GM18873 (cell line): ENCODE measurements around the gene CCT6B.
A peak's percentile ranks its signal among the peaks of the same experiment; 100 is the strongest.
"Not testable (repeated sequence)": the region's sequence is repeated elsewhere in the genome, so short reads cannot be mapped to it uniquely, and the experiment has no call there.

Experiments used
- ATAC-seq: cut with Tn5 transposase; IDR thresholded peaks from one replicate; pipeline ENCODE4 v1.9.1; 2021; ENCODE audit warnings: mild to moderate bottlenecking, moderate library complexity, moderate number of reproducible peaks; ENCODE audit not compliant: unreplicated experiment, low FRiP score

Gene CCT6B

GRCh38 chr17:34961093-34961911, at the start of gene CCT6B, which contains the start of gene ZNF830:
Gene CCT6B, minus strand, starts transcription at chr17:34961460. Its CDS starts 67 bp downstream, at chr17:34961393.
Gene ZNF830, plus strand, starts transcription at chr17:34961540. Its CDS starts 27 bp downstream, at chr17:34961567.
- ATAC-seq, result peak; percentile 80

DNA sequence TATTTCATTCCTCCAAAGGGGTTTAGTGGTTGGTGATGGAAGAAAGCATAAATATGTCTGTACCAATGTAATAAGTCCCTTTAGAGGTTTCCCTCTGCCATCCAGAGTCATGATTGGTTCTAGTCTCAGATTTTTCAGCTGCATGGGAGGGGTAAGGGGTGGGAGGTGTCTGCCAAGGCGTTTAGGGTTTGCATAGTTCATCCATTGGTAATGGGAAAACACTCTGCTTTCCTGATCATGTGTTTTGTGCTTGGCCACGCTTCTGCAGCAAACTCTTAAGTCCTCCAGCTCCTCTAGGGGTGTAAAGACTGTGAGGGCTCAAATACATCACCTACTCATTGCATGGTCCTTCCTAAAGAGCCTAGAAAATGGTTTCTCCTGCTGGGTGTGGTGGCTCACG, 48.8 kb upstream of the CCT6B start:
- ATAC-seq, result no peak

DNA sequence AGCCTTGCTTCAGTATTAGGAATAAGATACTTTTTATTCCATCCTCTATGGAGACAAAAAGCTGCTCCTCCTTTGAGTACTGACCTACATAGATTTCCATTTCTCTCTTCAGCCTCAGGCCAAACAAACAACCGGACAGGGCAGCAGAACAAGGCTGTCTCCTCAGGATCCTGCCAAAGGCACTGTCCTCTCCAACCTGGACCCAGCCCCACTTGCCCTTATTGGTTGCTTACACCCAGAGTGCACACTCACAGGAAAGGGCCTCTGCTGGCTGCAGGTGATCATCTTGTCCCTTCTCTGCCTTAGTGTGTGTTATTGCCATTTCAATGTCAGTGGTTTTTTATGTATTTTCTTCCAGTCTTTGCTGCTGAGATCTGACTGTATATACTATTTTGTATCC, 45.7 kb upstream of the CCT6B start:
- no peak for ATAC-seq

GRCh38 chr17:35006345-35006744, 45.1 kb upstream of the CCT6B start:
- no peak for ATAC-seq

DNA sequence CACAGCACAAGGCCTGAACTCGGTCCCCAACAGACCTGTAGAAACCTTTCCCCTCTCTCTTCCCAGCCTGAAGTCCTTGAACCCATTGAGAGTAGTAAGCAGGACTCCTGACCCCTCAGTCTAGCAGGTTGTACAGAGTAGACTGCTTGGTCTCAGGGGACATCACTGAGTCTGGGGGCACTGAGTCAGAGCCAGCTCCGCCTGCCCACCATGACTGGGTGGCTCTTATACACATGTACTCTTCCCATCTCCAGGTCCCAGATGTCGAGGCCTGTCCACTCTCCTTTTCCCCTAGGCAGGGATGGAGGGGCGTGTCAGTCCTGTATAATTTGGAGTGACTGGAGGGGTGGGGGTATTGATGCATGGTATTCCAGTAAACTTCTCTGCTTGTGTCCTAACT, 42.5 kb upstream of the CCT6B start:
- no peak for ATAC-seq

DNA sequence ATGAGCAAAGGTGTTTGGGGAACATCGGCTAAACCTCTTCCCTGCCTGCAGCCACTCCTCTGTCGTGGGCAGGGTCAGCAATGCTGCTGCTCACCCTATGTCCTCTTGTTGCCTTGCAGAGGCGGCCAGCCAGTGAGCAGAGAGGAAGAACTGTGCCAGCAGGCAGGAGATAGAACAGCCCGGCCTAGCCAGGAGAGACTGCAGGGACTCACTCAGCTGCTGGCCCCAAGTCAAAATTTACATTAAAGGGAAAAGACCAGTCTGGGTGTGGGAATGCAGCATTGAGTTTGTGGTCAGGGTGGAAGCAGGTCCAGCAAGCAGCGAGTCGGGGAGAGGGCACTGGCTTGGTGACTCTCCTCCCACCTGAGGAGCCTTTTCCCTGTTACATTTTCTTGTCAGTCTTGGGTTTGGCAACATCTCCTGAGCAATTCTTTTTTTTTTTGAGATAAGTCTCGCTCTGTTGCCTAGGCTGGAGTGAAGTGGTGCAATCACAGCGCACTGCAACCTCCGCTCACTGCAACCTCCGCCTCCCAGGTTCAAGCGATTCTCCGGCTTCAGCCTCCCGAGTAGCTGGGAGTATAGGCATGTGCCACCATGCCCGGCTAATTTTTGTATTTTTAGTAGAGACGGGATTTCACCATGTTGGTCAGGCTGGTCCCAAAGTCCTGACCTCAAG, 41.8 kb upstream of the CCT6B start:
- ATAC-seq, result no peak

- ATAC-seq, result no peak
Measured at GRCh38 chr17:35001549-35001948, 40.3 kb upstream of the CCT6B start.

DNA sequence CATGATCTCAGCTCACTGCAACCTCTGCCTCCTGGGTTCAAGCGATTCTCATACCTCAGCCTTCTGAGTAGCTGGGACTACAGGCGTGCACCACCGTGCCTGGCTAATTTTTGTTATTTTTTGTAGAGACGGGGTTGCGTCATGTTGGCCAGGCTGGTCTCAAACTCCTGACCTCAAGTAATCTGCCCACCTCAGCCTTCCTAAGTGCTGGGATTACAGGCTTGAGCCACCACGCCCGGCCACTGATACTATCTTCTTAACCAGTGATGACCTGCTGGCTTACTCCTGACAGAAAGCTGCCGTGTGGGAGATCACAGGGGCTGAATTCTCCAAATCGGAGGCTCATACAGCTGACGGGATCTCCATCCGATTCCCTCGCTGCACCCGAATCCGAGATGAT, 39.7 kb upstream of the CCT6B start:
- not testable (repeated sequence) for ATAC-seq

DNA sequence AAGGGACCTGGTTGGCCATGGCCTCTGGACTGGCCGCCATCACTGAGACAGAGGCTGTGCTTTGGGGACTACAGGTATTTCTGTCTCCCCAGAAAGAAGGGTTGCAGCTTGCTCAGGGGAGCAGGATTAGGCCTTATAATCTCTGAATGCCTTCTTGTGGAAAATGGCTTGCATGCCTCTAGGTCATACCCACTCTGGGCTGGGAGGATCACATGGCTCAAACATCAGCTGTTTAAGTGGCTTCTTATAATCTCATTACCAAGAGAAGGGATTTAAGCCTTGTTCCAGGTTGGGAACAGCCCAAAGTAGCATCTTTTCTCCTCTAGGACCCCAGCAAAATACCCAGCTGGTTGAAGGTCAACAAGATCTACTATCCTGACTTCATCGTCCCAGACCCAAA, 38.2 kb upstream of the CCT6B start:
- ATAC-seq, result no peak

DNA sequence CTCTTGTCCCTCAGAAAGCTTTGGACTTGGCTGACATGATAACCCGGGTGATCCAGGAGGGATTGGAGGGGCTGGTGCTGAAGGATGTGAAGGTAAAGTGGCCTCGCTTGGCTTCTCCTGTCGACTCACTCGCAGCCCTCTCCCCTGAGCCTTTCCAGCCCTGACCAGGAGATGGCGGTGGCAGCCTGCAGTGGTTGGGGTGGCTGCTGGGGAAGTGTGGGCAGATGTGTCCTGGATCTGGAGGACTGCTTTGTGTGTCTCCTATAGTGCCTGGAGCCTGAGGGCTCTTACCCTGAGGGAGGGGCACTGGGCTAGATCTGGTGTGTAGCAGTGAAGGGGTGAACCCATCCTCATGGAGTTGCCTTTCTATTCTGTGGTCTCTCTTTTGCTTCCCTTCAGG, 36.9 kb upstream of the CCT6B start:
- no peak for ATAC-seq

DNA sequence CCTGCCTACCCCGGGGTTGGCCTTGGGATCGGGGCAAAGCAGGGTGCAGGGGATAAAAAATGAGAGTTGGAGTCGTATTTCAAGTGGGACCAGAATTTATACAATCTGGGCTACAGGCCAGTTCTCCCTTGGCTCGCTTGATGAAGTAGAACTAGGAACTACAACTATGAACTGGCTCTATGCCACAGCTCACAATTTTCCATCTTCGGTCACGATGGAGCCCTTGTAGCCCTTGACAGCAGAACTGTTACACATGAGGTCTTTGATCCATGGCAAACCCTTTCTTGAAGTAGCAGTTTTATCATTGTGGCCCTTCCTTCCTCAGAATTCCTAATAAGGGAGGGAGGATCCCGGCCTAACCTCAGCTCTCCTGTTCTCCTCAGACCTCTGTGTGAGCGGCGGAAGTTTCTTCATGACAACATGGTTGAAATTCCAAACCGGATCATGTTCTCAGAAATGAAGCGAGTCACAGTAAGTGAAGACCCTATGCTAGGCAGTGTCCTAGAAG, 36.1 kb upstream of the CCT6B start:
- ATAC-seq, result no peak

- ATAC-seq, result no peak
Measured at GRCh38 chr17:34996422-34997285, 35.4 kb upstream of the CCT6B start.

DNA sequence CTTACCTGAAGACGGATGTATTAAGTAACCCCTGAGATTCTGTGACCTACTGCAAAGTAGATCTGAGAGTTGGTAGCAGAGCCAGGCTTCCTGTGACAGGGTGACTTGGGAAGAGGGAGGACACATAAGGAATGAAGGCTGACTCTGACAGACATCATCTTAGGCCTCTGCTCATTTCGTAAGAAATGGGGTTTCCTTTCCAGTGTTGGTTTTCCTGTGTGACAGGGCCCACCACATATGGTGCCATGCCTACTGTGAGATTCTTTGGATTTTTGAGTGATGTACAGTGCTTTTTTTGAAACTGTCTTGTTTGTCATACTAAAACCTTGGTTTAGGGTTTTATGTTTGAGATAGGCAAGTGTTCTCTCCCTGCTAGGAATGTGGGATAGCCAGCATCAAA, 31.8 kb upstream of the CCT6B start:
- ATAC-seq, result no peak

- ATAC-seq, result no peak
Measured at GRCh38 chr17:34991606-34992005, 30.3 kb upstream of the CCT6B start.

- ATAC-seq, result no peak
Measured at GRCh38 chr17:34990921-34991365, 29.7 kb upstream of the CCT6B start.

GRCh38 chr17:34989473-34989872, 28.2 kb upstream of the CCT6B start:
- no peak for ATAC-seq

- no peak for ATAC-seq
Measured at GRCh38 chr17:34988644-34989043, 27.4 kb upstream of the CCT6B start.

- ATAC-seq, result no peak
Measured at GRCh38 chr17:34987232-34987631, 26.0 kb upstream of the CCT6B start.

DNA sequence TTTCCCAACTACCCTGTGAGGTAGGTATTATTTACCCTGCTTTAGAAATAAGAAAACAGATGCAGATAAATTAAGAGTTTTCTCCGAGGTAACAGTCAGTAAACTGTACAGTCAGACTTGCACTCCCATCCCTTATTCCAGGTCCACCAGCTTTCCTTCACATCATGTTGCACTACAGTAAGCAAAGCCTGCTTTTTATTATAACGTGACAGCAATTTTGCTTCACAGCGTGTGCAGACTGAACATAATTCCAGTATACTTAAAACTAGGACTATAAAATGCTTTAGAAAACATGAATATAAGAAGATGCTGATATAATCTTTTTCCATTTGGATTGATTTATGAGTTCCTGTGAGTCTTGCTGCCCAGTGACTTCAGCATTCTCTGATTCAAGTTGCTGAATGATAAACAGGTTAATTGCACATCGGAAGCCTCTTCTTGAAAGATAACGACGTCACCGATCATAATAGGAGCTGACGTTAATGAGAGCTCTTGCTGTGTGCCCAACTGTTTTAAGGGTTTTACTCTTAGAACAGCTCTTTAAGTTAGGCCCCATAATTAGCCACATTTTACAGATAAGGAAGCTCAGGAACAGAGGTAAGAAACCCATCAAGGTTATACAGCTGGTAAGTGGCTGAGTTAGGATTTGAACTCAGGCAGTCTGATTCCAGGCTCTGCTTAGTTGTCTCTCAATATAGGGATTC, 20.4 kb upstream of the CCT6B start:
- no peak for ATAC-seq
